NB4 (cell line): ENCODE measurements around the gene QSOX1.

ENCODE experiments used
- DNase-seq: peaks from one replicate; pipeline ENCODE4 v3.0.0; 2010; ENCODE audit warnings: low read depth
- H3K4me3 ChIP-seq: one replicate; pipeline ENCODE4 v1.5.1; 2011; ENCODE audit warnings: mild to moderate bottlenecking, low read depth, low read length, moderate library complexity
- MYC ChIP-seq: IDR thresholded peaks from 2 replicates; pipeline ENCODE4 v1.6.1; 2011; ENCODE audit warnings: low read depth, low read length
- POLR2A ChIP-seq: IDR thresholded peaks from 2 replicates; pipeline ENCODE4 v1.6.1; 2011; ENCODE audit warnings: mild to moderate bottlenecking; ENCODE audit not compliant: insufficient read length; ENCODE audit errors: extremely low read depth
- TF ChIP-seq, protein P1 (sequence below): IDR thresholded peaks from 2 replicates; pipeline ENCODE4 v1.6.1; 2011; ENCODE audit warnings: low read depth, low read length
- TF ChIP-seq, protein P2 (sequence below): IDR thresholded peaks from one replicate; pipeline ENCODE4 v1.5.1; 2012; ENCODE audit warnings: low read depth, low read length

Gene QSOX1

DNA sequence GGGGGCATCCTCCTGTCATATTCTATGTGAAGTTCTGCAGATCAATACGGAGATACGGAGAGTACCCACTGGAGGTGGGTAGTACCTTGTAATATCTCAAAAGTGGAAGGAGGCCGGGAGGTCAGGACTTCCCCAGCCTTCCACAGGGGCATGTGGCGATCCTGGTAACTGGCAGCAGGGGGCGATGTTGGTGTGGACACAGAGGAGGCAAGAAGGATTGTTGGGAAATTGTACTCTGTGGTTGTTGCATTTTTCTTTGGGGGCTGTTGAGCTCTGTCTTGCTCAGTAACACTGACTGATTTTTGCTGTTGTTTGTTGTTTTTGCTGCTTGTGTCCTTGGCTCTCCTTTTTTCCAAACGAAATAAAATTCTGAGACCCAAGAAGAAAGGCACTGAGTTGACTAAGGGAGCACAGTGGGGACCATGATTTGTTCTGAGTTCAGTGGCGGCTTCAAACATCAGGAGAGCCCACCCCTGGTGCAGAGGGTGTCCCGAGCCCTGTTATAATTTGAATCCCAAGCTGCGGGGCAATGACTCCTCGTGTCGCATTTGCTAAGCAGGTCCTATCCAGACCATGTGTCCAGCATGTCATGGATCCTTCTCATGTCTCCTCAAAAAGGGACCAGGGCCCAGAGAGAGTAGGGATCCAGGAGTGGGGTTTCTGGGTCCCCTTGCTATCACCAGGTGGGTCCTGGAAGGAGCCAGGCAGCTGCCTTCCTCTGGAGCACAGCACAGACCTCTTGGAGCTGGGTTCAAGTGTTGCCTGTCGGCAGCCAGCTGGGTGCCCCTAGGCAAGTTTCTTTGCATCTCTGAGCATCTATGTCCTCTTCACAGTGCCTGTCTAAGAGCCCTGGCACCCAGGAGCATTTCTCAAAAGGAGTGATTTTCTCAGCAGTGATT lies 98.2 kb downstream of the QSOX1 start:
- H3K4me3 ChIP-seq: no peak overlapping the region
- peak; percentile 83 for DNase-seq
- TF ChIP-seq, protein P1, sequence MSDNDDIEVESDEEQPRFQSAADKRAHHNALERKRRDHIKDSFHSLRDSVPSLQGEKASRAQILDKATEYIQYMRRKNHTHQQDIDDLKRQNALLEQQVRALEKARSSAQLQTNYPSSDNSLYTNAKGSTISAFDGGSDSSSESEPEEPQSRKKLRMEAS: peak; percentile 88
- TF ChIP-seq, protein P2, sequence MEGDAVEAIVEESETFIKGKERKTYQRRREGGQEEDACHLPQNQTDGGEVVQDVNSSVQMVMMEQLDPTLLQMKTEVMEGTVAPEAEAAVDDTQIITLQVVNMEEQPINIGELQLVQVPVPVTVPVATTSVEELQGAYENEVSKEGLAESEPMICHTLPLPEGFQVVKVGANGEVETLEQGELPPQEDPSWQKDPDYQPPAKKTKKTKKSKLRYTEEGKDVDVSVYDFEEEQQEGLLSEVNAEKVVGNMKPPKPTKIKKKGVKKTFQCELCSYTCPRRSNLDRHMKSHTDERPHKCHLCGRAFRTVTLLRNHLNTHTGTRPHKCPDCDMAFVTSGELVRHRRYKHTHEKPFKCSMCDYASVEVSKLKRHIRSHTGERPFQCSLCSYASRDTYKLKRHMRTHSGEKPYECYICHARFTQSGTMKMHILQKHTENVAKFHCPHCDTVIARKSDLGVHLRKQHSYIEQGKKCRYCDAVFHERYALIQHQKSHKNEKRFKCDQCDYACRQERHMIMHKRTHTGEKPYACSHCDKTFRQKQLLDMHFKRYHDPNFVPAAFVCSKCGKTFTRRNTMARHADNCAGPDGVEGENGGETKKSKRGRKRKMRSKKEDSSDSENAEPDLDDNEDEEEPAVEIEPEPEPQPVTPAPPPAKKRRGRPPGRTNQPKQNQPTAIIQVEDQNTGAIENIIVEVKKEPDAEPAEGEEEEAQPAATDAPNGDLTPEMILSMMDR: peak; percentile 94
- peak; percentile 39 for TF ChIP-seq MYC
- TF ChIP-seq POLR2A: no peak
